ENCODE data around the gene MT1B. TPM values are rescaled to one million over a fixed set of nuclear protein-coding genes. Genes with fewer than 3 reads are reported as not detected.

Gene MT1B
- total RNA-seq, 1 experiment from 2014 or later: not detected

- peaks cover 15 to 23% of the 10 kb centered on the region in 2 experiments for H3K4me1 ChIP-seq (ENCODE audit: control insufficient read depth in 1 of 2, insufficient read depth in 2 of 2, low read length in 2 of 2)
- no peaks in the 10 kb centered on the region for H3K36me3 ChIP-seq (ENCODE audit: control insufficient read depth in 1 of 2, insufficient read depth in 2 of 2, low read length in 2 of 2)
- H3K4me3 ChIP-seq (replicated peaks in 1 of 2; ENCODE audit: low read depth in 1 of 2, low read length in 2 of 2): no peak overlapping the region
- no peak for DNase-seq (ENCODE audit: low read depth, low spot score)
- no peaks in the 10 kb centered on the region for H4K20me1 ChIP-seq (ENCODE audit: insufficient read depth)
- H3K27me3 ChIP-seq (ENCODE audit: insufficient read depth, low read length): no peaks in the 10 kb centered on the region
- no peaks in the 10 kb centered on the region for H3K9me3 ChIP-seq (ENCODE audit: control insufficient read depth in 1 of 2, insufficient read depth in 1 of 2, low read depth in 1 of 2, low read length in 2 of 2)
- RAD21 ChIA-PET (ENCODE audit: low non-redundant PET in 1 of 2, low total read pairs in 2 of 2, uncharacterized antibody in 2 of 2, unreplicated experiment in 2 of 2): no interaction called here
- H3K9me2 ChIP-seq (ENCODE audit: insufficient read depth): no peaks in the 10 kb centered on the region
- no peak for TF ChIP-seq ZNF274 (IDR thresholded peaks at IDR 0.05; ENCODE audit: low read depth, low read length)
- no peak for TF ChIP-seq CEBPB (IDR thresholded peaks at IDR 0.05; ENCODE audit: low read depth)
- TF ChIP-seq CBX3 (IDR thresholded peaks at IDR 0.05; ENCODE audit: low read depth): no peak
- TF ChIP-seq ELF1 (IDR thresholded peaks at IDR 0.05; ENCODE audit: borderline replicate concordance, low read depth): no peak
- no peak for TF ChIP-seq RAD21 (IDR thresholded peaks at IDR 0.05; ENCODE audit: low read depth)
- no peak for TF ChIP-seq REST (IDR thresholded peaks at IDR 0.05; ENCODE audit: low read depth)
- no peak for TF ChIP-seq JUND (IDR thresholded peaks at IDR 0.05)
- TF ChIP-seq EGR1 (IDR thresholded peaks at IDR 0.05; ENCODE audit: low read depth): no peak
- no peak for TF ChIP-seq EZH2 (IDR thresholded peaks at IDR 0.05)
- no peak for TF ChIP-seq POLR2A (IDR thresholded peaks at IDR 0.05; ENCODE audit: borderline replicate concordance, extremely low read depth, insufficient read depth, insufficient read length)
- TF ChIP-seq SRF (IDR thresholded peaks at IDR 0.05; ENCODE audit: low read depth): no peak
- TF ChIP-seq MAX (IDR thresholded peaks at IDR 0.05): no peak
- TF ChIP-seq ATF3 (IDR thresholded peaks at IDR 0.05): no peak
- TF ChIP-seq SP1 (IDR thresholded peaks at IDR 0.05; ENCODE audit: low read depth): no peak
- TF ChIP-seq FOSL1 (IDR thresholded peaks at IDR 0.05; ENCODE audit: low read depth): no peak
- TF ChIP-seq EZH2phosphoT487 (IDR thresholded peaks at IDR 0.05; ENCODE audit: borderline replicate concordance): no peak
- no peak overlapping the region for H2AFZ ChIP-seq (ENCODE audit: low read depth, low read length, poor library complexity, severe bottlenecking)
- CTCF ChIA-PET: no interaction called here
- H3K9ac ChIP-seq (ENCODE audit: low read length): no peak overlapping the region
- no peaks in the 10 kb centered on the region for H3K79me2 ChIP-seq (ENCODE audit: insufficient read depth, low read length)
- BruUV-seq (replicated peaks): no TSS peak
- intact Hi-C loops (cut with micrococcal nuclease): no loop called here
- no peak for ATAC-seq
- no peak overlapping the region for H3K27ac ChIP-seq (ENCODE audit: low read depth, low read length)
- POLR2A ChIA-PET: interaction anchor here (1.4 to 16.1 kb wide), 3 partner anchors 7 to 11 kb away, joined by 3 to 344 read pairs (median 5); partner anchors contain the start of genes MT1E and MT2A
- no peak overlapping the region for H3K4me2 ChIP-seq (ENCODE audit: low read length)
Measured at GRCh38 chr16:56618138-56618537, 33.5 kb upstream of the MT1B start.
